GM12878 (cell line): Measurements from ENCODE around the gene ASPDH. TPM values are rescaled to one million over a fixed set of nuclear protein-coding genes. Genes with fewer than 3 reads are reported as not detected.

Source experiments
- ATF7 ChIP-seq: fragments of 450-650 bp; IDR thresholded peaks from 2 replicates; pipeline ENCODE4 v1.6.1; 2016; ENCODE audit warnings: low read depth, mild to moderate bottlenecking
- BCL11A ChIP-seq: IDR thresholded peaks from 2 replicates; pipeline ENCODE4 v1.6.1; 2011; ENCODE audit warnings: low read depth, low read length
- BRCA1 ChIP-seq: IDR thresholded peaks from 2 replicates; pipeline ENCODE4 v1.6.1; 2011; ENCODE audit warnings: low read depth, low read length, improper control_type of control experiment
- CEBPZ ChIP-seq: fragments of 150-350 bp; IDR thresholded peaks from 2 replicates; pipeline ENCODE4 v1.6.1; 2016; ENCODE audit warnings: low read depth, low read length
- ETV6 ChIP-seq, 2 experiments: fragments of 450-650 bp in 1 of 2; IDR thresholded peaks in 1 of 2; conservative IDR thresholded peaks in 1 of 2; 2 replicates each; pipeline ENCODE4 v1.6.1; 2014; ENCODE audit warnings: antibody characterized with exemption in 1 of 2, borderline replicate concordance in 1 of 2, low read depth in 1 of 2, mild to moderate bottlenecking in 1 of 2, moderate library complexity in 1 of 2
- FOXM1 ChIP-seq: IDR thresholded peaks from 2 replicates; pipeline ENCODE4 v1.6.1; 2012; ENCODE audit warnings: low read depth, mild to moderate bottlenecking, inconsistent platforms, low read length, moderate library complexity
- GABPA ChIP-seq: IDR thresholded peaks from 2 replicates; pipeline ENCODE4 v1.6.1; 2014; ENCODE audit warnings: antibody characterized with exemption, low read depth, mild to moderate bottlenecking, inconsistent platforms
- GATAD2B ChIP-seq: fragments of 450-650 bp; conservative IDR thresholded peaks from 2 replicates; pipeline ENCODE4 v1.6.1; 2017; ENCODE audit warnings: low read depth, mild to moderate bottlenecking, moderate library complexity
- IRF4 ChIP-seq: IDR thresholded peaks from 2 replicates; pipeline ENCODE4 v1.6.1; 2011; ENCODE audit warnings: low read depth, low read length
- MAX ChIP-seq: IDR thresholded peaks from 2 replicates; pipeline ENCODE4 v1.6.1; 2012; ENCODE audit warnings: low read depth, low read length, improper control_type of control experiment
- NFYA ChIP-seq: IDR thresholded peaks from 2 replicates; pipeline ENCODE4 v1.6.1; 2011; ENCODE audit warnings: low read depth, mild to moderate bottlenecking, low read length, improper control_type of control experiment, borderline replicate concordance
- NRF1 ChIP-seq: conservative IDR thresholded peaks from 2 replicates; pipeline ENCODE4 v1.6.1; 2011; ENCODE audit warnings: mild to moderate bottlenecking, low read depth, low read length, improper control_type of control experiment
- PBX3 ChIP-seq: IDR thresholded peaks from 2 replicates; pipeline ENCODE4 v1.6.1; 2011; ENCODE audit warnings: mild to moderate bottlenecking, low read depth, low read length, moderate library complexity; ENCODE audit not compliant: insufficient replicate concordance
- PKNOX1 ChIP-seq: fragments of 450-650 bp; IDR thresholded peaks from 2 replicates; pipeline ENCODE4 v1.6.1; 2016; ENCODE audit warnings: mild to moderate bottlenecking
- POLR2A ChIP-seq: IDR thresholded peaks from 2 replicates; pipeline ENCODE4 v1.6.1; 2011; ENCODE audit warnings: low read depth, mild to moderate bottlenecking, low read length
- POLR2AphosphoS2 ChIP-seq: IDR thresholded peaks from 2 replicates; pipeline ENCODE4 v1.6.1; 2011; ENCODE audit warnings: low read depth, mild to moderate bottlenecking, low read length, improper control_type of control experiment, moderate library complexity
- RAD21 ChIP-seq: IDR thresholded peaks from 2 replicates; pipeline ENCODE4 v1.6.1; 2011; ENCODE audit warnings: mild to moderate bottlenecking, low read depth, low read length, moderate library complexity; ENCODE audit not compliant: insufficient read depth
- SP1 ChIP-seq: IDR thresholded peaks from one replicate; pipeline ENCODE4 v1.6.1; 2011; ENCODE audit warnings: low read depth, low read length
- STAT3 ChIP-seq: IDR thresholded peaks from 2 replicates; pipeline ENCODE4 v1.6.1; 2011; ENCODE audit warnings: low read depth, low read length, improper control_type of control experiment
- YY1 ChIP-seq: IDR thresholded peaks from 2 replicates; pipeline ENCODE4 v1.6.1; 2011; ENCODE audit warnings: low read depth, mild to moderate bottlenecking, low read length
- polyA plus RNA-seq, 11 experiments: library from polyadenylated mRNA; depleted of rRNA in 4 of 11; unstranded in 6 of 11; stranded (reverse) in 5 of 11; fragments of >200 nt; fragmentation: Nextera tagmentation in 4 of 11; fragmentation: Illumina TruSeq in 1 of 11; extraction: Ambion mirVana in 4 of 11; extraction: Trizol in 1 of 11; gene quantifications; 1 replicate in 1 of 11; 2 replicates in 10 of 11; pipeline versions ENCODE4 v1.2.1 to v1.2.3, GENCODE V29; 2011 to 2016; ENCODE audit warnings: inconsistent platforms in 2 of 11, missing spikeins in 2 of 11, low read depth in 1 of 11
- total RNA-seq, 4 experiments: library from RNA; depleted of rRNA in 3 of 4; stranded (reverse); fragments of >200 nt in 3 of 4; fragmentation: Illumina TruSeq in 1 of 4; extraction: Trizol in 1 of 4; gene quantifications; 2 replicates each; pipeline versions ENCODE4 v1.2.1 to v1.2.3, GENCODE V29; 2013 to 2021
- TF ChIP-seq, protein P1 (sequence below): fragments of 450-650 bp; IDR thresholded peaks from 2 replicates; pipeline ENCODE4 v1.6.1; 2017; ENCODE audit warnings: mild to moderate bottlenecking
- TF ChIP-seq, protein P2 (sequence below): fragments of 450-650 bp; IDR thresholded peaks from 2 replicates; pipeline ENCODE4 v1.6.1; 2014; ENCODE audit warnings: mild to moderate bottlenecking

The ASPDH gene
- total and polyA plus RNA-seq, 10 of the 15 experiments (the other 5 are each of a cell fraction or from before 2014, with no cell fraction given): not detected

GRCh38 chr19:50476224-50476906 lies 37.3 kb downstream of the ASPDH start, which contains the start of the genes EMC10 and GARIN5A (continued):
- no peak for TF ChIP-seq CEBPZ
- TF ChIP-seq RAD21: no peak
- TF ChIP-seq ATF7: peak; percentile 99
- no peak for TF ChIP-seq MAX
- TF ChIP-seq, protein P1, sequence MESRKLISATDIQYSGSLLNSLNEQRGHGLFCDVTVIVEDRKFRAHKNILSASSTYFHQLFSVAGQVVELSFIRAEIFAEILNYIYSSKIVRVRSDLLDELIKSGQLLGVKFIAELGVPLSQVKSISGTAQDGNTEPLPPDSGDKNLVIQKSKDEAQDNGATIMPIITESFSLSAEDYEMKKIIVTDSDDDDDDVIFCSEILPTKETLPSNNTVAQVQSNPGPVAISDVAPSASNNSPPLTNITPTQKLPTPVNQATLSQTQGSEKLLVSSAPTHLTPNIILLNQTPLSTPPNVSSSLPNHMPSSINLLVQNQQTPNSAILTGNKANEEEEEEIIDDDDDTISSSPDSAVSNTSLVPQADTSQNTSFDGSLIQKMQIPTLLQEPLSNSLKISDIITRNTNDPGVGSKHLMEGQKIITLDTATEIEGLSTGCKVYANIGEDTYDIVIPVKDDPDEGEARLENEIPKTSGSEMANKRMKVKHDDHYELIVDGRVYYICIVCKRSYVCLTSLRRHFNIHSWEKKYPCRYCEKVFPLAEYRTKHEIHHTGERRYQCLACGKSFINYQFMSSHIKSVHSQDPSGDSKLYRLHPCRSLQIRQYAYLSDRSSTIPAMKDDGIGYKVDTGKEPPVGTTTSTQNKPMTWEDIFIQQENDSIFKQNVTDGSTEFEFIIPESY: no peak; the same call in 1 of the 2 replicates
- TF ChIP-seq BCL11A: no peak
- TF ChIP-seq FOXM1: no peak
- peak; percentile 79 for TF ChIP-seq SP1
- TF ChIP-seq, protein P2, sequence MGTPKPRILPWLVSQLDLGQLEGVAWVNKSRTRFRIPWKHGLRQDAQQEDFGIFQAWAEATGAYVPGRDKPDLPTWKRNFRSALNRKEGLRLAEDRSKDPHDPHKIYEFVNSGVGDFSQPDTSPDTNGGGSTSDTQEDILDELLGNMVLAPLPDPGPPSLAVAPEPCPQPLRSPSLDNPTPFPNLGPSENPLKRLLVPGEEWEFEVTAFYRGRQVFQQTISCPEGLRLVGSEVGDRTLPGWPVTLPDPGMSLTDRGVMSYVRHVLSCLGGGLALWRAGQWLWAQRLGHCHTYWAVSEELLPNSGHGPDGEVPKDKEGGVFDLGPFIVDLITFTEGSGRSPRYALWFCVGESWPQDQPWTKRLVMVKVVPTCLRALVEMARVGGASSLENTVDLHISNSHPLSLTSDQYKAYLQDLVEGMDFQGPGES: no peak
- TF ChIP-seq POLR2A: peak; percentile 100
- no peak for TF ChIP-seq PBX3
- TF ChIP-seq NRF1: peak; percentile 99
- TF ChIP-seq GATAD2B: peak; percentile 82; the same call in 1 of the 2 replicates
- TF ChIP-seq PKNOX1: peak; percentile 54; the same call in 1 of the 2 replicates
- TF ChIP-seq POLR2AphosphoS2: peak; percentile 92
- peak; percentile 96 for TF ChIP-seq YY1
- TF ChIP-seq IRF4: no peak
- no peak for TF ChIP-seq GABPA
- peak; percentile 73; the same call in 1 of the 2 replicates for TF ChIP-seq BRCA1
- TF ChIP-seq ETV6 (conservative IDR thresholded peaks at IDR 0.05 in 1 of 2, IDR thresholded peaks at IDR 0.05 in 1 of 2; ENCODE audit: borderline replicate concordance in 1 of 2, low read depth in 1 of 2): no peak
- no peak for TF ChIP-seq NFYA
- no peak for TF ChIP-seq STAT3
